HEK293 (cell line): ENCODE results near the gene PLXNA2.

Experiments used
- BCL11B ChIP-seq: fragments of 450-650 bp; formaldehyde crosslinking; IDR thresholded peaks from 2 replicates; pipeline ENCODE4 v1.5.1; 2016; ENCODE audit warnings: low read depth, missing biosample characterization, missing genetic modification characterization
- ZNF624 ChIP-seq: fragments of 450-650 bp; formaldehyde crosslinking; IDR thresholded peaks from 2 replicates; pipeline ENCODE4 v1.5.1; 2017; ENCODE audit warnings: missing biosample characterization, missing genetic modification characterization
- TF ChIP-seq, protein P1 (sequence below): fragments of 450-650 bp; formaldehyde crosslinking; IDR thresholded peaks from 2 replicates; pipeline ENCODE4 v1.5.1; 2016; ENCODE audit warnings: missing biosample characterization, missing genetic modification characterization

DNA sequence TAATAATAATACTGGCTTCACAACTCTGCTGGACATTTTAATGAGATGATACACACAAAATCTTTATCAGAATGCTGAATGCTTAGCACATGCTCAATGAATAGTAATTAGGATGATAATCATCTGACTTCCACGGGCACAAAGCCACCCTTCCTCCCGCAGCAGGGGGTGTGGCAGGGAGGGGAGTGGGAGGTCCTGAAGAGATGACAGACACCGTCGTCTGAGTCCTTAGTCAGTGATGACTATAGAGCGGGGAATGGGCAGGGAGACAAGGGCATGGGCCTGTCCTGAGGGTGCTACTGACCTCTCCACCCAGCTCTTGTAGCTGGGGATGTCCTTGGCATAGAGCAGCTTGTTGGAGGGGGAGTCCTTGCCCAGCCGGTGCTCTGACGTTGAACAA, 215.7 kb downstream of the PLXNA2 start:
- TF ChIP-seq BCL11B (tag by site-specific recombination) (no peak), ZNF624 (no peak)
- TF ChIP-seq, protein P1, sequence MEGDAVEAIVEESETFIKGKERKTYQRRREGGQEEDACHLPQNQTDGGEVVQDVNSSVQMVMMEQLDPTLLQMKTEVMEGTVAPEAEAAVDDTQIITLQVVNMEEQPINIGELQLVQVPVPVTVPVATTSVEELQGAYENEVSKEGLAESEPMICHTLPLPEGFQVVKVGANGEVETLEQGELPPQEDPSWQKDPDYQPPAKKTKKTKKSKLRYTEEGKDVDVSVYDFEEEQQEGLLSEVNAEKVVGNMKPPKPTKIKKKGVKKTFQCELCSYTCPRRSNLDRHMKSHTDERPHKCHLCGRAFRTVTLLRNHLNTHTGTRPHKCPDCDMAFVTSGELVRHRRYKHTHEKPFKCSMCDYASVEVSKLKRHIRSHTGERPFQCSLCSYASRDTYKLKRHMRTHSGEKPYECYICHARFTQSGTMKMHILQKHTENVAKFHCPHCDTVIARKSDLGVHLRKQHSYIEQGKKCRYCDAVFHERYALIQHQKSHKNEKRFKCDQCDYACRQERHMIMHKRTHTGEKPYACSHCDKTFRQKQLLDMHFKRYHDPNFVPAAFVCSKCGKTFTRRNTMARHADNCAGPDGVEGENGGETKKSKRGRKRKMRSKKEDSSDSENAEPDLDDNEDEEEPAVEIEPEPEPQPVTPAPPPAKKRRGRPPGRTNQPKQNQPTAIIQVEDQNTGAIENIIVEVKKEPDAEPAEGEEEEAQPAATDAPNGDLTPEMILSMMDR, result no peak
